ENCODE measurements around the gene PPP1R3G.

GRCh38 chr6:5112066-5112799 lies 27.1 kb downstream of the PPP1R3G start:
- TF ChIP-seq CTCF (IDR thresholded peaks at IDR 0.05) (no peak), POLR2A (IDR thresholded peaks at IDR 0.05) (no peak)

Data from body of pancreas (tissue), 4 donors.